VCaP (cell line): Measurements from ENCODE around the gene TAGLN.

ENCODE experiments used
- H3K27ac ChIP-seq: fragments of 450-650 bp; 2 replicates; pipeline ENCODE4 v1.5.1; 2017
- CTCF ChIP-seq: fragments of 450-650 bp; conservative IDR thresholded peaks from 2 replicates; pipeline ENCODE4 v1.5.1; 2017; ENCODE audit warnings: mild to moderate bottlenecking, moderate library complexity

Gene TAGLN

GRCh38 chr11:117169736-117170135 lies 29.4 kb upstream of the TAGLN start:
- no peak for TF ChIP-seq CTCF
- H3K27ac ChIP-seq: no peak overlapping the region

- no peak overlapping the region for H3K27ac ChIP-seq
- TF ChIP-seq CTCF: no peak
Observed at GRCh38 chr11:117170210-117170609, 29.0 kb upstream of the TAGLN start.

- H3K27ac ChIP-seq: no peak overlapping the region
- TF ChIP-seq CTCF: no peak
Observed at GRCh38 chr11:117171007-117171403, 28.2 kb upstream of the TAGLN start.

- TF ChIP-seq CTCF: no peak
- no peak overlapping the region for H3K27ac ChIP-seq
Observed at GRCh38 chr11:117171404-117172061, 27.6 kb upstream of the TAGLN start.

DNA sequence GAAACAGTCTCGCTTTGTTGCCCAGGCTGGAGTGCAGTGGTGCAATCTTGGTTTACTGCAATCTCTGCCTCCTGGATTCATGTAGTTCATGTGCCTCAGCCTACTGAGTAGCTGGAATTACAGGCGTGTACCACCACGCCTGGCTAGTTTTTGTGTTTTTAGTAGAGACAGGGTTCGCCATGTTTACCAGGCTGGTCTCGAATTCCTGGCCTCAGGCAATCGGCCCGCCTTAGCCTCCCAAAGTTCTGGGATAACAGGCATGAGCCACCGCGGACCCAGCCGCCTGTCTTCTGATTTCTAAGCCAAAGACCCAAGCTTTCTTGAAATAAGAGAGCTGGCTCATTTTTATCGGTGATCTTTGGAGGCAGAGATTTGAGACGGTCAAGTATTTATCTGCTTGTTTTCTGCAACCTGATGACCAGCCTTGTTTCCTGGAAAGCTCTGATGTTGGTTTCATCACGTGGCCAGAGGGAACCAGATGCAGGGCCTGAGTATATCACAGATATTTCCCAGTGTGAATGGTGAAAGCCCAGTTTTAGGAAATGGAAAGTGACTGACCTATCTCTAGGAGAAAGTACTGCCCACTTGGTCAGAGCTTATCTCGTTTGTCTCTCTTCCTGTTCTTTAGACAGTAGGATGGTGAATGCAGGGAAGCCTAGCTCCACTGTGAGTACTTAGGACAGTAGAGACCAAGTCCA lies 26.3 kb upstream of the TAGLN start:
- peak overlapping the region; percentile 12; the same call in 1 of the 2 replicates for H3K27ac ChIP-seq
- no peak for TF ChIP-seq CTCF

GRCh38 chr11:117175104-117175503 lies 24.1 kb upstream of the TAGLN start:
- TF ChIP-seq CTCF: no peak
- H3K27ac ChIP-seq: peak overlapping the region; percentile 87

- TF ChIP-seq CTCF: no peak
- H3K27ac ChIP-seq: peak overlapping the region; percentile 87
Observed at GRCh38 chr11:117175781-117176180, 23.4 kb upstream of the TAGLN start.
